ENCODE measurements around the gene COLEC12. TPM values are rescaled to one million over a fixed set of nuclear protein-coding genes. Genes with fewer than 3 reads are reported as not detected.

The COLEC12 gene
- total RNA-seq, 4 donors from 2014 or later, result 5.1 to 14.5 (median 6.9) TPM

- DNase-seq (ENCODE audit: low spot score in 2 of 2), result no peak
- TF ChIP-seq CTCF (IDR thresholded peaks at IDR 0.05) (no peak), POLR2A (IDR thresholded peaks at IDR 0.05) (no peak)
- no peak overlapping the region for H3K4me3 ChIP-seq (ENCODE audit: low read depth, poor library complexity, severe bottlenecking)
- intact Hi-C loops (cut with DNase I; ENCODE audit: low total_unique reads), result loop anchor here (2.0 kb wide), 1 partner anchor 26 kb away; no protein-coding TSS in a partner anchor
- 79 to 89% methylated on average over 2 of the region's 2 CpGs for WGBS, 2 donors
Measured at GRCh38 chr18:384897-385296, 115.6 kb downstream of the COLEC12 start.

GRCh38 chr18:383135-383534, 117.4 kb downstream of the COLEC12 start:
- no peak for DNase-seq (ENCODE audit: low spot score in 2 of 2)
- no peak overlapping the region for H3K4me3 ChIP-seq (ENCODE audit: low read depth, poor library complexity, severe bottlenecking)
- intact Hi-C loops (cut with DNase I; ENCODE audit: low total_unique reads), result no loop called here
- TF ChIP-seq CTCF (IDR thresholded peaks at IDR 0.05), result no peak
- WGBS, 2 donors, result 83 to 91% methylated on average over 3 of the region's 3 CpGs

GRCh38 chr18:382423-382984, 118.0 kb downstream of the COLEC12 start:
- intact Hi-C loops (cut with DNase I; ENCODE audit: low total_unique reads), result no loop called here
- 66 to 67% methylated on average over 3 of the region's 3 CpGs for WGBS, 2 donors
- TF ChIP-seq CTCF (IDR thresholded peaks at IDR 0.05) (no peak), POLR2A (IDR thresholded peaks at IDR 0.05) (no peak)
- DNase-seq (ENCODE audit: low spot score in 2 of 2), result no peak
- H3K4me3 ChIP-seq (ENCODE audit: low read depth, poor library complexity, severe bottlenecking), result no peak overlapping the region

GRCh38 chr18:379681-380330, 120.7 kb downstream of the COLEC12 start:
- TF ChIP-seq CTCF (IDR thresholded peaks at IDR 0.05), result no peak
- no peak for TF ChIP-seq POLR2A (IDR thresholded peaks at IDR 0.05)
- DNase-seq (ENCODE audit: low spot score in 2 of 2), result no peak
- WGBS, 2 donors, result 79 to 81% methylated on average over 10 of the region's 10 CpGs
- intact Hi-C loops (cut with DNase I; ENCODE audit: low total_unique reads), result no loop called here
- H3K4me3 ChIP-seq (ENCODE audit: low read depth, poor library complexity, severe bottlenecking), result no peak overlapping the region

GRCh38 chr18:378079-378478, 122.4 kb downstream of the COLEC12 start:
- H3K4me3 ChIP-seq (ENCODE audit: low read depth, poor library complexity, severe bottlenecking), result no peak overlapping the region
- DNase-seq (ENCODE audit: low spot score in 2 of 2), result no peak
- intact Hi-C loops (cut with DNase I; ENCODE audit: low total_unique reads), result no loop called here
- TF ChIP-seq POLR2A (IDR thresholded peaks at IDR 0.05) (no peak), CTCF (IDR thresholded peaks at IDR 0.05) (no peak)
- WGBS, 2 donors, result 60 to 64% methylated on average over 8 of the region's 8 CpGs

GRCh38 chr18:377088-377487, 123.4 kb downstream of the COLEC12 start:
- TF ChIP-seq POLR2A (IDR thresholded peaks at IDR 0.05) (no peak), CTCF (IDR thresholded peaks at IDR 0.05) (no peak)
- H3K4me3 ChIP-seq (ENCODE audit: low read depth, poor library complexity, severe bottlenecking), result no peak overlapping the region
- intact Hi-C loops (cut with DNase I; ENCODE audit: low total_unique reads), result no loop called here
- DNase-seq (ENCODE audit: low spot score in 2 of 2), result no peak
- 75 to 78% methylated on average over 9 to 10 of the region's 10 CpGs for WGBS, 2 donors

Data from lower leg skin (tissue), 4 donors.